GM19193 (cell line): ENCODE measurements around the gene ZNF205.

Experiments
- POLR2A ChIP-seq: IDR thresholded peaks from 4 replicates; pipeline ENCODE4 v1.6.1; 2011; ENCODE audit not compliant: insufficient read depth, insufficient read length; ENCODE audit errors: extremely low read depth

The ZNF205 gene

DNA sequence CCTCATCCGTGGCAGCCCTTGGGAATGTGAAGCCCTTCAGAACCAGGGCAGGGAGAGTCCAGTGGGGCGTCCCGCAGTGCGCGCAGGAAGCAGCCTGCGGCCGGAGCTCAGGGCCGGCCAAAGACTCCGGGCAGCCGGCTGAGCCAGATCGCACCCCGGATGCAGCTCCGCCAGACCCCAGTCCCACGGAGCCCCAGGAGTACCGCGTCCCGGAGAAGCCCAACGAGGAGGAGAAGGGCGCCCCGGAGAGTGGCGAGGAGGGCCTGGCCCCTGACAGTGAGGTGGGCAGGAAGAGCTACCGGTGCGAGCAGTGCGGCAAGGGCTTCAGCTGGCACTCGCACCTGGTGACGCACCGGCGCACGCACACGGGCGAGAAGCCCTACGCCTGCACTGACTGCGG lies 6.9 kb downstream of the ZNF205 start:
- TF ChIP-seq POLR2A, result no peak

- no peak for TF ChIP-seq POLR2A
Observed at GRCh38 chr16:3119701-3120408, 7.5 kb downstream of the ZNF205 start.

GRCh38 chr16:3120435-3120834 lies 8.0 kb downstream of the ZNF205 start:
- TF ChIP-seq POLR2A, result no peak

DNA sequence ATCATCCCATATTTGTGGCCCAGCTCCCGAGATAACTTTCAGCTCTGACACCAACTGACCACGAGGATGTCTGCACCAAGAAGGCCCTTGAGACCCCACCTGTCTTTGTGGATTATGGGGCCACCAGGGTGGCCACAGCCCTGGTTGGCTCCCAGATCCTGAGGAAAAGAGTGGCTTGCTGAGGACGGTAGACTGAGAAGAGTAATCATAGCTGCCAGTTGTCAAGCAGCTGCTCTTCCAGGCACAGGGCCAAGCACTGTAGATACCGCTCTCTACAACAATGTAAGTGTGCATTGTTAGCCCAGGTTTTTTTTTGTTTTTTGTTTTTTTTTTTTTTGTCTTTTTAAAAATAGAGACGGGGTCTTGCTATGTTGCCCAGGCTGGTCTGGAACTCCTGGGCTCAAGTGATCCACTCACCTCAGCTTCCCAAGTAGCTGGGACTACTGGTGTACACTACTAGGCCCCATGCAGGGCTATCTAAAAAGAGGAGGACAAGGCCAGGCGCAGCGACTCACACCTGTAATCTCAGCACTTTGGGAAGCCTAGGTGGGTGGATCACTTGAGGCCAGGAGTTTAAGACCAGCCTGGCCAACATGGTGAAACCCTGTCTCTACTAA lies 9.6 kb downstream of the ZNF205 start:
- no peak for TF ChIP-seq POLR2A

DNA sequence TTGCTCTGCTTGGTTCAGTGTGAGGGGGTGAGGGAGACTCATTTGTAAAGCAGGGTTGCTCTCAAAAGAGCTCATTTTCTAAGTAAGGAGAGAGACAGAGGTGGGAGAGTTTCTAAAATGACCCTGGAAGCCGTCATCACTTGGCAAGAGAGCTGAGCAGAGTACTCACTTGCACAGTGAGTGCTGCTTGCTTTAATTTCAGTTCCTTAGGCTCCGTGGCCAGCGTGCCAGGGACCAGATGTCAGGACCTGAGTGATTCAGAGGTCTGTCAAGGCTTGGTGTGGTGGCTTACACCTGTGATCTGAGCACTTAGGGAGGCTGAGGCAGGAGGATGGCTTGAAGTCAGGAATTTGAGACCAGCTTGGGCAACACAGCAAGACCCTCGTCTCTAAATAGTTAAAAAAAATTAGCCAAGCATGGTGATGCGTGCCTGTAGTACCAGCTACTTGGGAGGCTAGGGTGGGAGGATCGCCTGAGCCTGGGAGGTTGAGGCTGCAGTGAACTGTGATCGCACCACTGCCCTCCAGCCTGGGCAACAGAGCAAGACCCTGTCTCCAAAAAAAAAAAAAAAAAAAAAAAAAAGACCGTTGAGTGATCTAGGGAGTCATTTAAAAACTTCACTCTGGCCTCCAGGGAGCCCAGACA lies 10.7 kb downstream of the ZNF205 start:
- no peak for TF ChIP-seq POLR2A

- TF ChIP-seq POLR2A, result peak; percentile 78
Observed at GRCh38 chr16:3123986-3124886, 11.8 kb downstream of the ZNF205 start.

- no peak for TF ChIP-seq POLR2A
Observed at GRCh38 chr16:3127745-3128144, 15.4 kb downstream of the ZNF205 start.

DNA sequence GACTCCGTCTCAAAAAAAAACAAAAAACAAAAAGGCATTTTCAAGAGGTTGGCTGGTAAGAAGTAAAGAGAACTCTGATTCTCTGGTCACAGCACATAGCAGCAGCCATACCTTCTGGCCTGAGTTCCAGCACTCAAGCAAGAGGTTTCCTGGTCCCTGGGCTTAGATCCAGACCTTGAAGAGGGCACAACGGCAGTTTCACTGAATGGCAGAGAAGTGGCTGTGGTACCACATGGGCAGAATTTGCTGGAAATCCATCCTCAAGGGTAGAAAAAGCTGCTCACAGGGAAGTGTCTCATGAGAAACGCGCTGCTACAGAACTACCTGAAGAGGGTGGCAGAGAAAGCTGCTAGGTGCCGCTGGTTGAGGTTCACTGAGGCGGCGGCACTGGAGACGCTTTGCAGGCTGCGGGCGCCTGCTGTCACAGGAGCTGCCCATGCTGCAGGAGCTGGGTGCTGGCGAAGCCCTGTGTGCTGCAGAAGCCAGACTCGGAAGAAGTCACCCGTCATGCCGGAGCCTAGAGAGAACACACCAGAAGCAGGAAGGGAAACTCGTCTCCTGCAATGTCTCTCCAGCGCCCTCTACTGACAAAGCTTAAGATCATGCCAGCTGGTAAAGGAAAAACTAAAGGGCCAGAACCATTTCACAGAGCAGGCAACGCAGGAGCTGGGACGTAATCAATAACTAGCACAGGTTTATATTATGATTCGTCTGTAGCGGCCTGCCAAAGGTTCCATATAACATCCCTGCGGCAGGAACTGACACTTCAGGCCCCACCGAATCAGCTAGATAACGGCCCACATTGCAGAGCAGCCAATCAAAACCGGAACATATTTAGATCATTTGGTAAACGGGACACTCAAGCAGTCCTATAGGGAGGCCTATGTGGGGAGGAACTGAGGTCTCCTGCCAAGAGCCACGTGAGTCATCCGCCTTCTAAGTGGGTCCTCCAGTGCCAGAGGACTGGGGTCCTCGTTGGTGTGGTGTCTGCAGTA lies 17.0 kb downstream of the ZNF205 start:
- peak; percentile 61 for TF ChIP-seq POLR2A

DNA sequence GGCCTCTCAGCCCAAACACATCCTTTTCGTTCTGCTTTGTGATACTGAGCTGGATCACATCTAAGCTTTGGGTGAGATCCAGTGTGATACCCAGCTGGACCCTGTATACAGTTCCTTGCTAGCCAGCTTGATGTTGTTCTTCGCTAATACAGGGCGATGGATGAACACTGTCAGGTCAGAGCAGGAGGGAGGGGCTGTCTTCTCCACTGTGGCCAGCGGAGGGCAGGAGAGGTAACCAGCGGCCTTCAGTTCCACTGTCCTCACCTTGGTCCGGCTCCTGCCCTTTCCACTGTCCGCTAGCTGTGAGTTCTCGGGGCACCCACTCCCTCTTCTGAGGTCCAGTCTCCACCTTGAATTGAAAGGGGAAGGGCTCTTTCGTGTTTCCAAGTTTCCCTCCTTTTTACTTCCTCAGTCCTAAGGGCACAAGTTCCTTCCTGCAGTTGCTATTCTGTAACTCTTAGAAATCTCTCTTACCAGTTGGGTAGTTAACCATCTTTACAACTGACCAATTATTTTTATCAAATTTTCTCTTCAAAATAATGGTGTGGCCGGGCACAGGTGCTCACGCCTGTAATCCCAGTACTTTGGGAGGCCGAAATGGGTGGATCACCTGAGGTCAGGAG lies 19.5 kb downstream of the ZNF205 start:
- no peak for TF ChIP-seq POLR2A

DNA sequence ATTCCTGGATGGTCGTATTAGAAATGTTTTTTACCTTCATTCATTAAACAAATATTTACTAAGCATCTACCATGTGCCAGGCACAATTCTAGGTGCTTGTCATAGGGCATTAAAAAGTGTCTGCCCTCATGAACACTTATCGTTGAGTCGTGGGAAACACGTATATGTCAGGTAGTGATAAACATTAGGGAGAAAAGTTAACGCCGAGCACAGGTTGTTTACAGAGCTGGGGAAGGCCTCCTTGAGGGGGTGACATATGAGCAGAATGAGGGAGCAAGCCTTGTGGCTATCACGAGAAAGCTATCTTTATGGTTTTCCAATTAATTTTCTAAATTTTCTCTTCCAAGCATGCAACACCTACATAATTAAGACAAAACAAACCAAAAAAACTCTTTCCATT lies 21.5 kb downstream of the ZNF205 start:
- TF ChIP-seq POLR2A, result no peak

- peak; percentile 50 for TF ChIP-seq POLR2A
Observed at GRCh38 chr16:3134338-3135125, 22.1 kb downstream of the ZNF205 start, which contains the start of gene ZNF213. Gene ZNF213 (plus strand): TSS chr16:3135029. CDS start chr16:3137281, 2,252 bp downstream.

- peak; percentile 60 for TF ChIP-seq POLR2A
Observed at GRCh38 chr16:3135126-3135715, 22.8 kb downstream of the ZNF205 start.

- TF ChIP-seq POLR2A, result no peak
Observed at GRCh38 chr16:3137267-3137666, 24.9 kb downstream of the ZNF205 start.

DNA sequence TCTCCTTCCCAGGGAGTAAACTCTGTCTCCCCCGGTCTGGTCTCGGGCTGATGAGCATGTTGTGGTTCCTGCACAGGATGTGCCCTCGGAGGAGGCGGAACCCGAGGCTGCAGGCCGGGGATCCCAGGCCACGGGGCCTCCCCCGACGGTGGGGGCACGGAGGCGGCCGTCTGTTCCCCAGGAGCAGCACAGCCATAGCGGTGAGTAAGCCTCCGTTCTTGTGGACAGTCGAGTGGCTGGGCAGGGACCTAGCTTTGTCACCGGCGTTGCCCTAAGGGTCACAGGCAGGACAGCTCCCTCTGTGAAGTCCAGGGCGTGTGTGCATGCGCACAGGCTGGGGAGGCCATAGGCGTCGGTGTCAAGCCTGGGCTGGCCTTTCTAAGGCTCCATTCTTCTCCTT lies 26.0 kb downstream of the ZNF205 start:
- no peak for TF ChIP-seq POLR2A
